CD14-positive monocyte (primary cell): Measurements from ENCODE around the gene MAP6. TPM values are rescaled to one million over a fixed set of nuclear protein-coding genes. Genes with fewer than 3 reads are reported as not detected.

ENCODE experiments used
- DNase-seq, 3 donors: peaks; one replicate each; pipeline ENCODE4 v3.0.0-alpha.2; 2011 to 2022
- H2AFZ ChIP-seq: 2 replicates; pipeline ENCODE4 v1.6.0; 2012; ENCODE audit warnings: mild to moderate bottlenecking, low read depth, low read length, inconsistent platforms; ENCODE audit not compliant: insufficient read depth, poor library complexity, severe bottlenecking
- H3K27ac ChIP-seq, 2 donors: 1 replicate in 1 of 2; 2 replicates in 1 of 2; pipeline ENCODE4 v1.5.1; 2012 to 2013; ENCODE audit warnings: low read length in 2 of 2, control low read depth in 1 of 2, inconsistent platforms in 1 of 2, low read depth in 1 of 2, mild to moderate bottlenecking in 1 of 2
- H3K27me3 ChIP-seq, 2 donors: one replicate each; pipeline versions ENCODE4 v1.6.0 to v1.6.1; 2011 to 2013; ENCODE audit warnings: low read length in 2 of 2; ENCODE audit not compliant: control insufficient read depth in 2 of 2, insufficient read depth in 2 of 2
- H3K36me3 ChIP-seq, 2 donors: replicated peaks in 1 of 2; 1 replicate in 1 of 2; 2 replicates in 1 of 2; pipeline versions ENCODE4 v1.5.1 to v1.6.1; 2012 to 2013; ENCODE audit warnings: low read length in 2 of 2, control low read depth in 1 of 2, inconsistent platforms in 1 of 2, mild to moderate bottlenecking in 1 of 2; ENCODE audit not compliant: insufficient read depth in 2 of 2, control insufficient read depth in 1 of 2
- H3K4me1 ChIP-seq, 2 donors: 1 replicate in 1 of 2; 2 replicates in 1 of 2; pipeline versions ENCODE4 v1.5.1 to v1.6.1; 2012 to 2013; ENCODE audit warnings: low read length in 2 of 2, control low read depth in 1 of 2, inconsistent platforms in 1 of 2, mild to moderate bottlenecking in 1 of 2, moderate library complexity in 1 of 2; ENCODE audit not compliant: insufficient read depth in 2 of 2, control insufficient read depth in 1 of 2
- H3K4me2 ChIP-seq: replicated peaks from 2 replicates; pipeline ENCODE3; 2012; ENCODE audit warnings: low read length, moderate library complexity, mild to moderate bottlenecking; ENCODE audit not compliant: poor library complexity, severe bottlenecking; ENCODE audit errors: extremely low read depth
- H3K4me3 ChIP-seq, 3 experiments: fragments of 200-600 bp in 1 of 3; sonication (generic) in 1 of 3; replicated peaks in 1 of 3; 1 replicate in 2 of 3; 2 replicates in 1 of 3; pipeline ENCODE4 v1.5.1; 2011 to 2013; ENCODE audit warnings: low read length in 3 of 3, mild to moderate bottlenecking in 3 of 3, control low read depth in 2 of 3, low read depth in 2 of 3, inconsistent platforms in 1 of 3, moderate library complexity in 1 of 3
- H3K79me2 ChIP-seq: 2 replicates; pipeline ENCODE4 v1.6.0; 2012; ENCODE audit warnings: mild to moderate bottlenecking, control low read depth, inconsistent platforms, low read length, moderate library complexity; ENCODE audit not compliant: insufficient read depth
- H3K9ac ChIP-seq: 2 replicates; pipeline ENCODE4 v1.6.0; 2017; ENCODE audit warnings: low read length, mild to moderate bottlenecking; ENCODE audit not compliant: insufficient read depth, poor library complexity, severe bottlenecking
- H3K9me3 ChIP-seq, 2 donors: replicated peaks in 1 of 2; 1 replicate in 1 of 2; 2 replicates in 1 of 2; pipeline versions ENCODE4 v1.5.1 to v1.6.1; 2012 to 2013; ENCODE audit warnings: low read length in 2 of 2, control low read depth in 1 of 2; ENCODE audit not compliant: control insufficient read depth in 1 of 2, insufficient read depth in 1 of 2
- H4K20me1 ChIP-seq: 2 replicates; pipeline ENCODE4 v1.6.0; 2012; ENCODE audit warnings: mild to moderate bottlenecking, low read length, control low read depth, moderate library complexity; ENCODE audit not compliant: insufficient read depth
- H3K27ac Mint-ChIP-seq, 7 donors: one replicate each; pipeline ENCODE4 v1.8.0; 2020; ENCODE audit warnings: mild to moderate bottlenecking in 7 of 7, mixed read lengths in 7 of 7, moderate library complexity in 6 of 7, inconsistent platforms in 2 of 7
- H3K27me3 Mint-ChIP-seq, 3 donors: one replicate each; pipeline ENCODE4 v1.8.0; 2021 to 2022; ENCODE audit warnings: low read depth in 3 of 3, mild to moderate bottlenecking in 3 of 3, mixed read lengths in 3 of 3, moderate library complexity in 3 of 3, inconsistent platforms in 1 of 3
- H3K36me3 Mint-ChIP-seq, 2 donors: one replicate each; pipeline ENCODE4 v1.8.0; 2020; ENCODE audit warnings: mixed read lengths in 2 of 2, inconsistent platforms in 1 of 2, mild to moderate bottlenecking in 1 of 2
- H3K4me1 Mint-ChIP-seq: one replicate; pipeline ENCODE4 v1.8.0; 2020; ENCODE audit warnings: mild to moderate bottlenecking, mixed read lengths
- H3K4me3 Mint-ChIP-seq, 2 donors: one replicate each; pipeline ENCODE4 v1.8.0; 2020; ENCODE audit warnings: mild to moderate bottlenecking in 2 of 2, mixed read lengths in 2 of 2, moderate library complexity in 1 of 2
- H3K9me3 Mint-ChIP-seq, 7 donors: one replicate each; pipeline ENCODE4 v1.8.0; 2020 to 2022; ENCODE audit warnings: mixed read lengths in 7 of 7, mild to moderate bottlenecking in 6 of 7, moderate library complexity in 6 of 7, inconsistent platforms in 2 of 7
- CTCF ChIP-seq: fragments of 200-600 bp; IDR thresholded peaks from one replicate; pipeline ENCODE4 v1.8.0; 2022; ENCODE audit warnings: antibody characterized with exemption, mild to moderate bottlenecking
- WGBS: methylation state at CpG from one replicate; pipeline ENCODE4 v1.1.5; 2013; ENCODE audit warnings: missing lambda C conversion rate; ENCODE audit not compliant: insufficient coverage; 5-methylcytosine and 5-hydroxymethylcytosine counted together
- intact Hi-C, 2 donors: fragments of 100-400 bp; cut with micrococcal nuclease; formaldehyde crosslinking; loops; one replicate each; pipeline versions ENCODE4 v1.15.0 to v1.15.1; 2023
- polyA plus RNA-seq, 3 donors: library from polyadenylated mRNA; depleted of rRNA in 1 of 3; unstranded in 2 of 3; stranded (reverse) in 1 of 3; fragments of 300-500 nt in 2 of 3; fragments of >200 nt in 1 of 3; fragmentation: Illumina TruSeq in 2 of 3; gene quantifications; 1 replicate in 2 of 3; 2 replicates in 1 of 3; pipeline ENCODE4 v1.2.3, GENCODE V29; 2012 to 2021

MAP6 gene
- polyA plus RNA-seq, 3 donors, result not detected

GRCh38 chr11:75565221-75565814 is 103.5 kb downstream of the MAP6 start:
- Histone ChIP-seq H3K9ac (no peak overlapping the region), H3K4me1 (peaks cover 11 to 21% of the 10 kb centered on the region in 2 donors), H2AFZ (no peak overlapping the region), H3K27me3 (peaks cover 5 to 12% of the 10 kb centered on the region in 2 donors), H3K79me2 (no peaks in the 10 kb centered on the region), H3K27ac (no peak overlapping the region), H3K4me3 (no peak overlapping the region), H3K4me2 (no peak overlapping the region), H4K20me1 (no peaks in the 10 kb centered on the region), H3K9me3 (no peaks in the 10 kb centered on the region), H3K36me3 (peaks cover 0 to 5% of the 10 kb centered on the region in 2 donors)
- H3K4me3 Mint-ChIP-seq, result no peak overlapping the region
- no peak for TF ChIP-seq CTCF
- H3K36me3 Mint-ChIP-seq, result peaks cover 2 to 5% of the 10 kb centered on the region in 2 donors
- peaks cover 0 to 5% (median 0%) of the 10 kb centered on the region in 7 donors for H3K9me3 Mint-ChIP-seq
- intact Hi-C loops, result no loop called here
- H3K4me1 Mint-ChIP-seq, result peaks cover 22% of the 10 kb centered on the region
- WGBS, result 87% methylated on average over 4 of the region's 5 CpGs
- H3K27me3 Mint-ChIP-seq, result peaks cover 8 to 16% (median 8%) of the 10 kb centered on the region in 3 donors
- H3K27ac Mint-ChIP-seq, result no peak overlapping the region
- DNase-seq, result no peak

GRCh38 chr11:75563978-75564552 is 104.8 kb downstream of the MAP6 start:
- H3K4me1 Mint-ChIP-seq, result peaks cover 22% of the 10 kb centered on the region

More at GRCh38 chr11:75563978-75564552, 104.8 kb downstream of the MAP6 start:
- no peak overlapping the region for H3K4me3 Mint-ChIP-seq
- H3K9ac ChIP-seq, result no peak overlapping the region
- peaks cover 8 to 22% (median 8%) of the 10 kb centered on the region in 3 donors for H3K27me3 Mint-ChIP-seq
- H3K36me3 ChIP-seq, result peaks cover 0 to 1% of the 10 kb centered on the region in 2 donors
- H4K20me1 ChIP-seq, result no peaks in the 10 kb centered on the region
- H3K27ac ChIP-seq, result no peak overlapping the region
- peaks cover 5 to 12% of the 10 kb centered on the region in 2 donors for H3K27me3 ChIP-seq
- no peak overlapping the region for H2AFZ ChIP-seq
- peaks cover 0 to 5% of the 10 kb centered on the region in 2 donors for H3K36me3 Mint-ChIP-seq
- no peak overlapping the region for H3K4me3 ChIP-seq
- TF ChIP-seq CTCF, result no peak
- H3K4me1 ChIP-seq, result peaks cover 11 to 21% of the 10 kb centered on the region in 2 donors
- 89% methylated on average over 8 of the region's 9 CpGs for WGBS
- H3K9me3 Mint-ChIP-seq, result peaks cover 0 to 5% (median 0%) of the 10 kb centered on the region in 7 donors
- H3K79me2 ChIP-seq, result no peaks in the 10 kb centered on the region
- H3K27ac Mint-ChIP-seq, result no peak overlapping the region
- H3K4me2 ChIP-seq, result no peak overlapping the region
- no peak for DNase-seq
- H3K9me3 ChIP-seq, result no peaks in the 10 kb centered on the region
- intact Hi-C loops, result no loop called here
